ENCODE results near the gene OMA1. TPM values are rescaled to one million over a fixed set of nuclear protein-coding genes. Genes with fewer than 3 reads are reported as not detected.
"Not testable (repeated sequence)": the region's sequence is repeated elsewhere in the genome, so short reads cannot be mapped to it uniquely, and the experiment has no call there.

Gene OMA1
- total RNA-seq, 1 experiment from 2014 or later, result 5.8 TPM

DNA sequence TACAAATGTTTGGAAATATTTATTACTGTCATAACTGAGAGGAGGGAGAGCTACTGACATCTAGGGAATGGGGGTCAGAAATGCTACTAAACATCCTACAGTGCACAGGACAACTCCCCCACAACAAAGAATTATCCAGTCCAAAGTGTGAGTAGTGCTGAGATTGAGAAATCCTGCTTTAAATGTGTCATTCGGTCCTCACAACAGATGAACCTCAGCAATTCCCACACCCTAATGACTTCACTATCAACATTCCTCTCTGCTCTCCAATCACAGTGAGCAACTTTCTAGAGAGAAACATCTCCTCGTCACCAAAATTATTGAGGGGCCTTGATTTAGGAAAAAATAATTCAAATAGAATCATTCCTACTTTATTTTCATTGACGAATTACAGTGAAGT is 18.0 kb downstream of the OMA1 start:
- DNase-seq (ENCODE audit: low spot score), result no peak

DNA sequence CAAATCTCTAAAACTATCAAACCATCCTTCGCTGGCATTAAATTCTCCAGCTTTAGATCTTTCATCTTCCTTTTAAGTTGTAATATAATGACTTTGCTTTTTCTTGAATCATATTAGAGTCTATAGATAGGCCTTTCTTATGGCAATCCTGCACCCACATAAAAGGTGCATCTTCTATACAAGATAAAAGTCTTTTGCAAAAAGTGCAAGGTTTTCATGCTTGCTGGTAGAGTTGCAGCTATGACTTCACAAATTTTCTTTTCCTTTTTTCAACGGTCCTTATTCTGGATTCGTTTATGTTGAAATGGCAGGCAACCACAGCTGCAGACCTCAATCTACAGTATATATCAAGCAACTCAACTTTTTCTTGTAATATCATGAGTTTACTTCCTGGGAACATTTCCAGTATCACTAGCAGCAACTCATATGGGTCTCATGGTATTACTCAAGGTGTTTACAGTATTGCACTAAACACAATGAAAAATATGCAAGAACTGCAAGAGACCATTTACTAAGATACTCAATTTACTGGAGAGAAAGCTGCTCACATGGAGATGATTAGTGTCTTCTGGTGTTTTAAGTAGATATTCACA is 22.1 kb downstream of the OMA1 start:
- no peak for DNase-seq (ENCODE audit: low spot score)

DNA sequence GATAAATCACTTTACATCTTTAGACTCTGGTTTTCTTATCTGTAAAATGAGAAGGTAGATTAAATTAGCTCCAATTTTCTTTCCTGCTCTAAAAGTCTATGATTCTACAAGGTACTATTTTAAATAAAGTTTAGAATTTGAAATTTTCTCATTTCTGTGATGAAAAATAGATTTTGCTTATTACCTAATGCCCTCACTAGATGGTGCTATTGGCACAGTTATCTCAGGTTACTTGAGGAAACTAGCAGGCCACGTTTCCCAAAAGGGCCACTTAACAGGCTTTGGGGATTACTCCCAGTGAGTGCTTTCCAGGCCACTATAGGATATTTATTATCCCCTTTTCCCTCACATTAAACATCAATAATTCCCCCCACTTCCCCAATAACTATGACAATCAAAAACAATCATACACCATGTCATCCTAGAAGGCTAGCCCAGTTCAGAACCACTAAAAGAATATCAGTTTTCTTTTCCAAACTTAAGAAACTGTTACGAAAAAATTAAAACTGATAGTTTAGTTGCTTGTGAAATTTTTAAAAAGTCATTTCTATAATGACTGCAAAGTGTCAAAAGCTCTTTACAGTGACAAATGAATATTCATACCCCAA is 30.6 kb downstream of the OMA1 start:
- DNase-seq (ENCODE audit: low spot score), result peak; percentile 79

DNA sequence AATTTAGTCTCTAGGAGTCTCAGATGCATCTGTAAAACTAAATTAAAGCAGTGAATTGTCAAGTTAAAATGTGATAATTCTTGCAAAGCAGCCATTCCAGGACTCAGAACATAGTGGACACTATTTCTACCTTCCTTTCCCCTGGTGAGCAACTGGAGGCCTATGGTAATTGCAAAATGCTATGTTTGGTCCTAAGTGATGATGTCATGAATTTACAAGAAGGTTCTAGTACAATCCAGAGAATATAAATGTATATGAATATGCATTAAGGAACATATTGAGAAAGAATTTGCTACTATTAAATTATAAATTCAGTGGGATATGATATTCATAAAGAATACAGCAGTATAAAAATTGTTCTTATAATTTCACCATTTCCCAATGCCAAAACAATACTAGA is 32.6 kb downstream of the OMA1 start:
- no peak for DNase-seq (ENCODE audit: low spot score)

GRCh38 chr1:58508629-58509028 is 37.9 kb downstream of the OMA1 start:
- no peak for DNase-seq (ENCODE audit: low spot score)

DNA sequence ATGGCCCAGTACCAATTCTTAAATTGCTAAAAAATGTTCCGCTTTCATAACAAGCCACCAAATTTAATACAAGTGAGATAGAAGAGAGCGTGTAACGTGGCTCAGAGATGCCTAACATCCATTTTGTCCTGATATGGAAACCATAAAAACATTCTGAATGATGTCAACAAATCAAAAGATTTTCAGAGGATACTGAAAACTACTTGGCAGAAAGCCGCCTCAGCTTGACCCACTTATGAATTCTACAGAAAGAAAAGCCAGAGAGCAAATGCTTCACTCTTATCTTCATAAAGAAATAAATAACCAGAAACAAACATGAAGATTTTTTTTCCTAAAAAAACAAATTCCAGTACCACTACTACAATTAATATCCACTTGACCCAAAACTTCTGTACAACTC is 41.2 kb downstream of the OMA1 start:
- DNase-seq (ENCODE audit: low spot score), result no peak

DNA sequence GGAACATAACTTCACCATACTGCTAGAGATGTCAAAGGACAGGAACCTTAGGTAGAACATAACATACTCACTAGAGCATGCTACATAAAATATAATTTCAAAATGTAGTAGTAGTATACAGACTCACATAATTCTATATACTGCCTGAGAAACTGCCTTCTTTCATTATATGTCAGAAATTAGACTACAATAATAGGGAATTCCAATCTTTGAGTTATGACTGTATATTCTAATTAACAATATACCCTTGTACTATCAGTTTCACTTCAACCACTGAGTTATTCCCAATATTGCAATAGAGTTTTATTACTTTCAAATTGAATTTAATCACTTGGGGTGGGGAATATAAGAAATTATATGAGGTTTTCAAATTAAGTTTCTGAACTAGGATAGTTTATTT is 44.0 kb downstream of the OMA1 start:
- no peak for DNase-seq (ENCODE audit: low spot score)

DNA sequence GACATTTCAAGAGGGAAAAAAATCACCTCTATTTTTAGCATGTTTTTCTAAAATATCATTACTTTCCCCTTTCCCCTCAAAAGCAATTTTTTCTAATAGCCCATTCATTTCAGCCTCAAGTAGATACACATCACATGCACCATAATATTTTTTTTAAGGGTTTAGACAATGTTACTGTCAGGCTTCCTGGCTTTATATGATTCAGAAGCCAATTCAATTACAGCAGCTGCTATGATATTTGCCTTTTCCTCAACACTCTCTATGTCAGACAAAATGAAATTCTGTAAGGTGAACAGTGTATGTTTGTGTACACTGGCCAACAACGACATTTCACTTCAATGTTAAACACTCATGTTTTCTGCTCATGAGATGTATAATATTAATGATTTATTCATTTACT is 46.5 kb downstream of the OMA1 start:
- DNase-seq (ENCODE audit: low spot score), result no peak

- DNase-seq (ENCODE audit: low spot score), result no peak
These were observed 49.0 kb downstream of the OMA1 start for GRCh38 chr1:58497499-58497898.

GRCh38 chr1:58496042-58496441 is 50.5 kb downstream of the OMA1 start:
- DNase-seq (ENCODE audit: low spot score), result no peak

- not testable (repeated sequence) for DNase-seq (ENCODE audit: low spot score)
These were observed 57.6 kb downstream of the OMA1 start for GRCh38 chr1:58488914-58489313.

- no peak for DNase-seq (ENCODE audit: low spot score)
These were observed 59.5 kb downstream of the OMA1 start for GRCh38 chr1:58487002-58487401.

DNA sequence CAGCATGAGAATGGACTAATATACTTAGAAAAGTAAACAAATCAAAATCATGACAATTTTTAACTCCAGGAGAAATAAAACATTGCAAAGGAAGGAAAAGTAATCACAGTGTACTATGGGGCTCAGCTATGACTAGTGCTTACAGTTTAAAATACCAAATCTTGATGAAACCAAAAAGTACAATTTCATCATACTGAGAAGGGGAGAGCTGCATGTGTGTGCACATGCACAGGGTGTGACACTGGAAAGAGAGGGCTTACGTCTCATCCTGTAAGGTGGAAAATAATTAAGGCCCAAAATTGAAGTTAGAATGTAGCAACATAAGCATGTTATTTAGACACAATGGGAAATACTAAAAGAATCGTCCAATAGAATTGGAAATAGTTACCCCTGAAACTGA is 64.6 kb downstream of the OMA1 start:
- DNase-seq (ENCODE audit: low spot score), result no peak

DNA sequence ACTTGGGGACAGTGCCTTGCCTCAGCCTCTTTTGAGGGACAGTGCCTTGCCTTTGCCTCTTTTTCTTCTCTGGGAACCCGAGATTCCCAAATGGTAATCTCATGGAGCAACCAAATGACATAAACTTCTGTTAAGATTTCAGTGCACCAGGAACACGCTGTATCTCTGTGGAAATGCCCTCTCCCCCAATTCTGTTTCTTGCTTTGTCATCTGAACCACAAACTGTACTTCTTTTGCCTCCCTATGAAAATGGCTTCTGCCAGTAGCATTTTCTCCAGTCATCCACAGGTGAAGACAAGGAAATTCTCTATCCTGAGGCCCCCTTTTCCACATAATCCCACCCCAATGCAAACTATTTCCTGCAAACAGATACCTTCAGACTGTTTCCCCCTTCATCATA is 66.3 kb downstream of the OMA1 start:
- no peak for DNase-seq (ENCODE audit: low spot score)

- no peak for DNase-seq (ENCODE audit: low spot score)
These were observed 69.1 kb downstream of the OMA1 start for GRCh38 chr1:58477390-58477789.

- DNase-seq (ENCODE audit: low spot score), result no peak
These were observed 70.3 kb downstream of the OMA1 start for GRCh38 chr1:58476179-58476578.

- DNase-seq (ENCODE audit: low spot score), result no peak
These were observed 77.0 kb downstream of the OMA1 start for GRCh38 chr1:58469476-58469875.

GRCh38 chr1:58469016-58469415 is 77.5 kb downstream of the OMA1 start:
- DNase-seq (ENCODE audit: low spot score), result no peak

DNA sequence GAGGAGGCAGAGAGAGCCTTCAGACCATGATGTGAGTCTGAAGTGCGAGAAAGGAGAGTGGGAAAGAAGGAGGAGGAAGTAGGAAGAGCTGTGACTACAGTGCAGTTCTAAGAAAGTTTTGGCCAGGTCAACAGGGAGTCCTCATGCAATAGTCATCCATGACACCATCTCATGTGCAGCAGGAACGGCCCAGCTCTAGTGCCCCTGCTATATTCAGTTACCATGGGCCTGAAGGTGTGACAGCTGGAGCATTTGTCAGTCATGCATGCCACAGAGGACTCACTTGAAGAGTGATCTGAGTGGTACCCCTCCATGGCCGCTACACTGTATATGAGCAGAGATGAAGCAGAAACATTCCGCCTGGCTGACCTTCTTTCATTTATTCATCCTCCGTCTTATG is 77.9 kb downstream of the OMA1 start:
- DNase-seq (ENCODE audit: low spot score), result no peak

- no peak for DNase-seq (ENCODE audit: low spot score)
These were observed 79.8 kb downstream of the OMA1 start for GRCh38 chr1:58466630-58467241.

DNA sequence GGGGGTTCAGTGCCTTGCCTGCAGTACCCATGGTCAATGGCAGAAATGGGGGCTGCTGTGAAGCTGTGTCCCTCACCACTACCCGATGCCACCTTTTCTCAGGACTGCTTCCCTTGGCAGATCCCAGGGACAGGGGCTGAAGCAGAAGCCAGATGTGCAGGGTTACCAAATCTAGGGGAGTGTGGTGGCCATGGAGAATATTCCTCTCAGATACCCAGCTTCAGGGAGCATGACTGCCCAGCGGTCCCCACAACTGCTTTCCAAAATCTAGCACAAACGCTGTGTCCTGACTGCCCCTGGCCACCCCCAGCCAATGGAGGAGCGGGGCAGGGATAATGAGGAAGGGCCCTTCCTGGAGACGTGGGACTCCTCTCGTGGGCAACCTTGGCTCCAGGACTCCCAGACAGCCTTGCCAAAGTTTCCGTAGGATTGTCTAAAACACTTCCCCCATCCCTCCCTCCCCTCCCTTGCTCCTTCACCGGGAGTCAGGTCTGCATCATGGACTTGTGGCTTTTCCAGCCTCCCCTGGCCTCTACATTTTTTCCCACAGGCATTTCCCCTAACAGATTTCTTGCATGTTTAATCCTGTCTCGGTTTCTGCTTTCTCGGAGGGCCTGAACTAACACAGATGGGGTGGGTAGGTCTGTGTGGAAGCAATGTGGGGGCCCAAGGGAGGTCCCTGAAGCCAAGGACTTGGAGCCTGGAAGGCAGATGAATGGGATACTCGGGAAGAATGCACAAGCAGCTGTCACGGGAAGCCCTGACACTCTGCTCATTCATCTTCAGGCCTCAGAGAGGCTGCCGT is 80.5 kb downstream of the OMA1 start:
- DNase-seq (ENCODE audit: low spot score), result no peak

DNA sequence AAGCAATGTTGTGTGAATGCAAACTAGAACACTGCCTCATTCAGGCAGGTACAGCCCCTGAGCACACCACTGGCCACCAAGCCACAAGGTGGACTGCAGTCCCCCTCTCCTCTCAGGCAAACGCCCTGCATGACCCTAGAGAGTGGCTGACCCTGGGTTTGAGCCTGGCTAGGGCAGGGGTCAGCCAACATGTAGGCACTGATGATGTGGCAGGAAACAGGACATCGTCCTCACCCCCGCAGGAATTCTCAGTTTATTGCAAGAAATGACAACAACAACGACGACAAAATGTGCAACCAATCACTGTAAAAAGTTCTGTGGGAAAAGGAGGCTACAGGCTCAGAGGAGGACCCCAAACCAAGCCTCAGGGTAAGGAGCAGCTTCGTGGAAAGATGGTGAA is 81.3 kb downstream of the OMA1 start:
- no peak for DNase-seq (ENCODE audit: low spot score)

GRCh38 chr1:58460469-58460868 is 86.1 kb downstream of the OMA1 start:
- DNase-seq (ENCODE audit: low spot score), result peak; percentile 6
